Activated CD4-positive, alpha-beta T cell treated with anti-CD3 and anti-CD28 coated beads for 48 hours (primary cell): ENCODE results near the gene ME3.

ENCODE experiments used
- DNase-seq: peaks from one replicate; pipeline ENCODE4 v3.0.0-alpha.2; 2020

Gene ME3

GRCh38 chr11:86416494-86416893, 255.9 kb downstream of the ME3 start:
- no peak for DNase-seq

DNA sequence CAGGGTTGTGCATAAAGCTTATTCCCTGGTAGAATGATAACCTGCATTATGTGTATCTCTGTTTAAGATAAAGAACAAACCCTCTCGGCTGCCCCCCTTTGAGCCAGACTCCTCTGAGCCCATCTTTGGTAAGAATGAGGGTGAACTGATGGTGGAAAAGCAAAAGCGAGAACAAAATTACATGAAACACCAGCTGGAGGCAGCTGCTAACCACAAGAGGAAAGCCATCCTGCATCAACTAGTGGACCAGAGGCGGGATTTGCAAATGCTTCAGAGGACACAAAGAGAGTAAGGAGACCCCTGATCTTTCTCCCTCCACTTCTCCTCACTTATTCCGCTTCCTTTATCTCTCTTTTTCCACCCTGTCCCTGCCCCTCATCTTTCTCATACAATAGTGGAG, 257.4 kb downstream of the ME3 start:
- DNase-seq, result no peak

- no peak for DNase-seq
Observed at GRCh38 chr11:86414032-86414431, 258.4 kb downstream of the ME3 start.

DNA sequence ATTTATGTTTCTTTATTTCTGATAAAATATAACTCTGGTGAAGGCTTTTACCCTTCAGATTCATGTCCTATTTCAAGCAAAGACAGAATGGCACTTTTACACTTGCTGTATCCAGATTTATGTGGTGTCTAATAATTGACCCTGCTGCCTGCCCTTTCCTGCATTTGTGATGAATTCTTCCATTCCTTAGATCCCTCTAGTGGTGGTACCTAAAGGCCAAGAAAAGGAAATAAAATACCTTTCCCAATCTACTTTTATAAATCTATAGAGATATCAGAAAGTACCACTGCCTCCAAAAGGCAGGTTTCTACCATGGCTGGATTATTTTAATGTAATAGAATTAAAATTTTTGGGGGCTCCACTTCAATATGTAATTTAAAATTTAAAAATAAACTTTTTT, 263.6 kb downstream of the ME3 start:
- DNase-seq, result no peak

- DNase-seq, result no peak
Observed at GRCh38 chr11:86403458-86403857, 269.0 kb downstream of the ME3 start.

DNA sequence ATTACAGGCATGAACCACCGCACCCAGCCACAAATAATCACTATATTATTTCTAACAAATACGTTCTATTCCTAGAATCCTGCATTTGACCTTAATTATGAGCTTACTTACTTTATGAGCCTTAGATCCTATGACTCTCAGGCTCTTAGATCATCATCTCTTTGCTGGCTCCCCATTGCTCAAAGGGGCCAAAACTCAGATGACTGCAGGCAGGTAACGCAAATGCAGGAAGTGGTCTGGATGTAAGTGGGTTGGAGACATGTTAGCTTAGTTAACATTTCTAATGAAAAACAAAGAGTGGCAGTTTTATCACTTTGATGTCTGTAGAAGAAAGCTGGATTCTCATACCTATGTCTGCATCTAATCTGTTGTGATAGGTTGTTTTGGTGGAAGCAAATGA, 274.3 kb downstream of the ME3 start:
- no peak for DNase-seq

- no peak for DNase-seq
Observed at GRCh38 chr11:86397351-86397750, 275.1 kb downstream of the ME3 start.

DNA sequence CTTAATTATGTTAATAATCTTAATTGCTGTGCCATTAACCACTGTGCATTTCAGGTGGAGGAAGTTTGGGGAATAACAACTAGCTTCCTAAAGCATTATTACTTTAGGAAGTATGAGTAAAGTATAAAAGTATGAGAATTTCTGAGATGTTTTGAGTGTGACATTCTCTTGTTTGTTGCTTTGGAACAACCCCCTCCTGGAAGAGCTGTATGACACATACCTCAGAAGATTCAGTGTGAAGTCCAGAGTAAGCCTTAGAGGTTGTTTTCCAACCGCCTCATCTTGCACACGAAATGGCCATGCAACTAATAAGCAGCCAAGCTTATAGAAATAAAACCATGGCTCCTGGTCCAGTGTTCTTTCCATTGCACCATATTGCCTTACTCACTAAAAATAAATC, 276.0 kb downstream of the ME3 start:
- DNase-seq, result no peak

DNA sequence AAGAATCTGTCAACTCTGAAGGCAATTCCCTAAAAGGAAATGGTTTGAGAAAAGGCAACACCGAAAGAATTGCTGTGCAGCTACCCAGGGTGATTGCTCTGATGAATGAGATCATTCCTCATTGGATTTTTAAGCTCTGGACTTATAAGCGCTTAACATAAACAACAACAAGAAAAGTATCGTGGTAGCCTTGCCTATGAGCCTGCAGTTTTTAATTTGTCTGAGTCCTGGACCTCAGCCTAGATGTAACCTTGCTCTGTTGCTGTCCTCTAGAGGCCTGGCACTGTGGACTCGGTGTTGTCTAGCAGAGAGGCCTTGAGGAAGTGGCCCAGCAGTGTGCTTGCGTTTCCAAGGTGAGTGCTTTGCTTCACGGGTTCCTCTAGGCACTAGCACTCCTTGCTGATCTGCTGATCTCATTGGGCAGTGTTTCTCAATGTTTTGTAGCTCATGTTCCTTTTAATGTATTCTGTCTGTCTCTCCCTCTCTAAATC, 277.3 kb downstream of the ME3 start:
- DNase-seq, result no peak
